DMS 273 (cell line): Measurements from ENCODE around the gene RELT.
"Not testable (repeated sequence)": the region's sequence is repeated elsewhere in the genome, so short reads cannot be mapped to it uniquely, and the experiment has no call there.

Source experiments
- DNase-seq: peaks from one replicate; lab custom pipeline; 2025; ENCODE audit not compliant: unreplicated experiment; lab: John Stamatoyannopoulos, UW

Gene RELT

GRCh38 chr11:73428227-73428626, 52.0 kb downstream of the RELT start:
- no peak for DNase-seq

- no peak for DNase-seq
Measured at GRCh38 chr11:73428699-73429098, 52.5 kb downstream of the RELT start.

GRCh38 chr11:73429121-73429750, 53.0 kb downstream of the RELT start:
- DNase-seq, result no peak

GRCh38 chr11:73430326-73430725, 54.1 kb downstream of the RELT start:
- no peak for DNase-seq

GRCh38 chr11:73431396-73431795, 55.2 kb downstream of the RELT start:
- DNase-seq, result no peak

- not testable (repeated sequence) for DNase-seq
Measured at GRCh38 chr11:73436859-73437258, 60.7 kb downstream of the RELT start.

- no peak for DNase-seq
Measured at GRCh38 chr11:73439002-73439843, 63.0 kb downstream of the RELT start.

- DNase-seq, result no peak
Measured at GRCh38 chr11:73445980-73446379, 69.8 kb downstream of the RELT start.

GRCh38 chr11:73446766-73447165, 70.6 kb downstream of the RELT start:
- no peak for DNase-seq
